GM23248 (cell line): ENCODE data around the gene CBX8. TPM values are rescaled to one million over a fixed set of nuclear protein-coding genes. Genes with fewer than 3 reads are reported as not detected.
"Not testable (repeated sequence)": the region's sequence is repeated elsewhere in the genome, so short reads cannot be mapped to it uniquely, and the experiment has no call there.

Experiments used
- DNase-seq: peaks from one replicate; pipeline ENCODE4 v3.0.0-alpha.2; 2015
- H2AFZ ChIP-seq: fragments of 200-600 bp; sonication (generic); 2 replicates; pipeline ENCODE4 v1.6.1; 2016; ENCODE audit warnings: antibody characterized with exemption
- H3F3A ChIP-seq: fragments of 200-600 bp; sonication (generic); 2 replicates; pipeline ENCODE4 v1.6.1; 2016; ENCODE audit warnings: mild to moderate bottlenecking, antibody characterized with exemption, mixed run types; ENCODE audit not compliant: insufficient read depth
- H3K27ac ChIP-seq: fragments of 200-600 bp; sonication (generic); 2 replicates; pipeline ENCODE4 v1.5.1; 2016; ENCODE audit warnings: mild to moderate bottlenecking
- H3K27me3 ChIP-seq: fragments of 200-600 bp; sonication (generic); replicated peaks from 2 replicates; pipeline ENCODE4 v1.6.1; 2016; ENCODE audit warnings: mild to moderate bottlenecking; ENCODE audit not compliant: insufficient read depth
- H3K36me3 ChIP-seq: fragments of 200-600 bp; sonication (generic); 2 replicates; pipeline ENCODE4 v1.6.1; 2016; ENCODE audit warnings: low read depth, mild to moderate bottlenecking
- H3K4me1 ChIP-seq: fragments of 200-600 bp; sonication (generic); 2 replicates; pipeline ENCODE4 v1.6.1; 2016; ENCODE audit warnings: mild to moderate bottlenecking; ENCODE audit not compliant: insufficient read depth
- H3K4me2 ChIP-seq: fragments of 200-600 bp; sonication (generic); one replicate; pipeline ENCODE4 v1.6.1; 2016; ENCODE audit warnings: mild to moderate bottlenecking; ENCODE audit not compliant: unreplicated experiment
- H3K4me3 ChIP-seq: fragments of 200-600 bp; sonication (generic); 2 replicates; pipeline ENCODE4 v1.5.1; 2016; ENCODE audit warnings: mild to moderate bottlenecking
- H3K79me2 ChIP-seq: fragments of 200-600 bp; sonication (generic); 2 replicates; pipeline ENCODE4 v1.6.1; 2016; ENCODE audit warnings: mild to moderate bottlenecking; ENCODE audit not compliant: insufficient read depth
- H3K9ac ChIP-seq: fragments of 200-600 bp; sonication (generic); 2 replicates; pipeline ENCODE4 v1.6.1; 2016; ENCODE audit warnings: mild to moderate bottlenecking
- H3K9me2 ChIP-seq: fragments of 200-600 bp; sonication (generic); 2 replicates; pipeline ENCODE4 v1.6.1; 2016; ENCODE audit warnings: mixed run types, mild to moderate bottlenecking, moderate library complexity; ENCODE audit not compliant: insufficient read depth
- H3K9me3 ChIP-seq: fragments of 200-600 bp; sonication (generic); one replicate; pipeline ENCODE4 v1.6.1; 2017; ENCODE audit warnings: low read depth
- H4K20me1 ChIP-seq: fragments of 200-600 bp; sonication (generic); 2 replicates; pipeline ENCODE4 v1.6.0; 2016; ENCODE audit not compliant: insufficient read depth
- EZH2 ChIP-seq: fragments of 200-600 bp; sonication (generic); IDR thresholded peaks from 2 replicates; pipeline ENCODE4 v1.6.1; 2018; ENCODE audit warnings: antibody characterized with exemption, mild to moderate bottlenecking; ENCODE audit not compliant: insufficient read depth, poor library complexity, severe bottlenecking
- EZH2phosphoT487 ChIP-seq: fragments of 200-600 bp; sonication (generic); IDR thresholded peaks from 2 replicates; pipeline ENCODE4 v1.6.1; 2018; ENCODE audit warnings: antibody characterized with exemption, moderate library complexity, mild to moderate bottlenecking, low read depth; ENCODE audit not compliant: insufficient read depth
- WGBS, 2 experiments: methylation state at CpG; one replicate each; pipeline ENCODE4 v1.1.6; 2015 to 2017; ENCODE audit warnings: low lambda C conversion rate in 2 of 2, low coverage in 1 of 2; ENCODE audit errors: missing lambda C conversion rate in 2 of 2; 5-methylcytosine and 5-hydroxymethylcytosine counted together
- in situ Hi-C: fragments of 300-500 bp; cut with MboI; formaldehyde crosslinking; loops from 2 replicates; pipeline ENCODE4 v1.15.0; 2020
- polyA plus RNA-seq: library from polyadenylated mRNA; unstranded; fragments of >200 nt; fragmentation: Nextera tagmentation; extraction: Ambion mirVana; gene quantifications from 2 replicates; pipeline ENCODE4 v1.2.1, GENCODE V29; 2016
- total RNA-seq: library from RNA; depleted of rRNA; stranded (reverse); fragments of >200 nt; shearing (Covaris generic); gene quantifications from 2 replicates; pipeline ENCODE4 v1.2.3, GENCODE V29; 2014

The CBX8 gene
- total and polyA plus RNA-seq, 2 experiments from 2014 or later: 3.9 to 5.9 TPM

GRCh38 chr17:79758271-79758670 lies 38.6 kb downstream of the CBX8 start:
- Histone ChIP-seq H3K27ac (no peak overlapping the region), H3F3A (no peaks in the 10 kb centered on the region), H2AFZ (no peak overlapping the region), H3K9ac (no peak overlapping the region), H3K9me2 (no peaks in the 10 kb centered on the region), H3K9me3 (no peaks in the 10 kb centered on the region), H3K79me2 (no peaks in the 10 kb centered on the region), H4K20me1 (no peaks in the 10 kb centered on the region), H3K4me1 (no peaks in the 10 kb centered on the region), H3K4me2 (no peak overlapping the region), H3K27me3 (peaks cover 24% of the 10 kb centered on the region; the same call in 1 of the 2 replicates), H3K36me3 (no peaks in the 10 kb centered on the region), H3K4me3 (no peak overlapping the region)
- no peak for DNase-seq
- 80 to 84% methylated on average over 6 of the region's 6 CpGs for WGBS, 2 experiments
- in situ Hi-C loops: no loop called here
- TF ChIP-seq EZH2: no peak
- TF ChIP-seq EZH2phosphoT487: no peak

GRCh38 chr17:79757140-79757745 lies 39.6 kb downstream of the CBX8 start:
- no peaks in the 10 kb centered on the region for H3K36me3 ChIP-seq
- no peak overlapping the region for H3K27ac ChIP-seq
- H3K4me2 ChIP-seq: no peak overlapping the region
- no peak overlapping the region for H2AFZ ChIP-seq
- no peaks in the 10 kb centered on the region for H3K9me3 ChIP-seq
- in situ Hi-C loops: no loop called here
- H3K27me3 ChIP-seq: peaks cover 21% of the 10 kb centered on the region
- no peaks in the 10 kb centered on the region for H3F3A ChIP-seq
- 75 to 82% methylated on average over 15 of the region's 15 CpGs for WGBS, 2 experiments
- H3K9me2 ChIP-seq: no peaks in the 10 kb centered on the region
- DNase-seq: no peak
- TF ChIP-seq EZH2phosphoT487: no peak
- TF ChIP-seq EZH2: no peak
- no peak overlapping the region for H3K9ac ChIP-seq
- H4K20me1 ChIP-seq: no peaks in the 10 kb centered on the region
- H3K4me1 ChIP-seq: no peaks in the 10 kb centered on the region
- no peak overlapping the region for H3K4me3 ChIP-seq
- H3K79me2 ChIP-seq: no peaks in the 10 kb centered on the region

- Histone ChIP-seq H3K36me3 (no peaks in the 10 kb centered on the region), H3K4me2 (no peak overlapping the region), H4K20me1 (no peaks in the 10 kb centered on the region), H3K4me1 (no peaks in the 10 kb centered on the region), H3F3A (no peaks in the 10 kb centered on the region), H3K27me3 (peaks cover 32% of the 10 kb centered on the region), H3K9me3 (no peaks in the 10 kb centered on the region), H2AFZ (no peak overlapping the region), H3K79me2 (no peaks in the 10 kb centered on the region), H3K4me3 (no peak overlapping the region), H3K9me2 (no peaks in the 10 kb centered on the region), H3K27ac (no peak overlapping the region), H3K9ac (no peak overlapping the region)
- in situ Hi-C loops: no loop called here
- no peak for TF ChIP-seq EZH2
- no peak for TF ChIP-seq EZH2phosphoT487
- WGBS, 2 experiments: 51 to 71% methylated on average over 11 to 14 of the region's 14 CpGs
- DNase-seq: no peak
Observed at GRCh38 chr17:79755591-79755990, 41.3 kb downstream of the CBX8 start.

DNA sequence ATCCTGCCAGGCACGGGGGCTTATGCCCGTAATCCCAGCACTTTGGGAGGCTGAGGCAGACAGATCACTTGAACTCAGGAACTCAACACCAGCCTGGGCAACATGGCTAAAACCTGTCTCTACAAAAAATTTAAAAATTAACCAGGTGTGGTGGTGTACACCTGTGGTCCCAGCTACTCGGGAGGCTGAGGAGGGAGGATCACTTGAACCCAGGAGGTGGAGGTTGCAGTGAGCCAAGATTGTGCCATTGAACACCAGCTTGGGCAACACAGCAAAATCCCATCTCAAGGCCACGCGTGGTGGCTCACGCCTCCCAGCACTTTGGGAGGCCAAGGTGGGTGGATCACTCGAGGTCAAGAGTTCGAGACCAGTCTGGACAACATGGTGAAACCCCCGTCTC lies 42.0 kb downstream of the CBX8 start:
- H3K27ac ChIP-seq, H2AFZ ChIP-seq, H3K36me3 ChIP-seq, DNase-seq, H3F3A ChIP-seq, H3K4me3 ChIP-seq, H3K9me3 ChIP-seq, H3K4me1 ChIP-seq, H3K9me2 ChIP-seq, H3K9ac ChIP-seq, H3K79me2 ChIP-seq, H4K20me1 ChIP-seq, in situ Hi-C loops, H3K4me2 ChIP-seq: not testable (repeated sequence)
- WGBS, 2 experiments: 51 to 56% methylated on average over 9 of the region's 9 CpGs
- H3K27me3 ChIP-seq: peaks cover 32% of the 10 kb centered on the region

- H3K36me3 ChIP-seq: no peaks in the 10 kb centered on the region
- H3K9ac ChIP-seq: no peak overlapping the region
- in situ Hi-C loops: no loop called here
- peaks cover 4% of the 10 kb centered on the region; the same call in 1 of the 2 replicates for H3F3A ChIP-seq
- no peaks in the 10 kb centered on the region for H4K20me1 ChIP-seq
- no peaks in the 10 kb centered on the region for H3K79me2 ChIP-seq
- peaks cover 32% of the 10 kb centered on the region for H3K27me3 ChIP-seq
- H3K4me1 ChIP-seq: no peaks in the 10 kb centered on the region
- DNase-seq: no peak
- H3K4me2 ChIP-seq: no peak overlapping the region
- 56 to 64% methylated on average over 12 of the region's 12 CpGs for WGBS, 2 experiments
- no peak overlapping the region for H2AFZ ChIP-seq
- H3K4me3 ChIP-seq: no peak overlapping the region
- no peak overlapping the region for H3K27ac ChIP-seq
- H3K9me2 ChIP-seq: no peaks in the 10 kb centered on the region
- no peaks in the 10 kb centered on the region for H3K9me3 ChIP-seq
- TF ChIP-seq EZH2phosphoT487 (no peak), EZH2 (no peak)
Observed at GRCh38 chr17:79754370-79754769, 42.5 kb downstream of the CBX8 start.
